Measurements from ENCODE around the gene SLC7A4. TPM values are rescaled to one million over a fixed set of nuclear protein-coding genes. Genes with fewer than 3 reads are reported as not detected.

Gene SLC7A4
- total RNA-seq, 2 experiments from 2014 or later = not detected

DNA sequence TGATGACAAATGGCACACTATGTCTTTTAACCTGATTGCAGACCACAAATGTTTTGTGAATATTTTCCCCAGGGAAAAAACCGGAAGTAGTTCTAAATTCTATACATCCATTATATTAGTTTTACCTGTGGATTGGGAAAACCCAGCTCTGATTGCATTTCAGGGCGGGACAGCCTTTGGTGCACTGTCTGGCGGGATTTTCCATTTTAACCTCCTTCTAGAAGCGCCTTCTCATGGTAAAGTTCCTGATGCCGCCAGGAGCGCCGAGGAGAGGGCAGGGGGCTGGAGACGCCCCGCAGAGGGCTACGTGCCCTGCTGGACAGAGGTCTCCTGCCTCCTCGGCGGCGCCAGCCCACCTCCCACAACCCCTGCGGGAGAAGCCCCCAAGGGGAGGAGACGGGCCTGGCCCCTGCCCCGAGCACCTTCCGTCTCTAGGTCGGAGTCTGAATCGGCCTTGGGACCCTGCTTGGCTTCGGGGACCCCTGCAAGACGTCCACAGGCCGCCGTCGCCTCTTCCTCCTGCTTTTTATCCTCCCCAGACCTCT is 18.6 kb downstream of the SLC7A4 start:
- Histone ChIP-seq H2AFZ (ENCODE audit: low read length) (peak overlapping the region; percentile 77), H3K27ac (ENCODE audit: low read depth, low read length, poor library complexity, severe bottlenecking) (no peak overlapping the region), H3K79me2 (ENCODE audit: insufficient read depth, low read depth, low read length) (no peaks in the 10 kb centered on the region), H3K9me3 (ENCODE audit: low read length) (no peaks in the 10 kb centered on the region), H3K4me1 (ENCODE audit: insufficient read depth, low read length, poor library complexity, severe bottlenecking) (peaks cover 15% of the 10 kb centered on the region), H3K4me3 (ENCODE audit: low read depth, low read length, poor library complexity, severe bottlenecking) (peak overlapping the region; percentile 68), H3K9me2 (ENCODE audit: insufficient read depth, low read length) (no peaks in the 10 kb centered on the region), H3K4me2 (ENCODE audit: low read length) (peak overlapping the region; percentile 77), H4K20me1 (ENCODE audit: insufficient read depth, low read length) (no peaks in the 10 kb centered on the region), H3K36me3 (ENCODE audit: insufficient read depth, low read length) (no peaks in the 10 kb centered on the region)
- POLR2A ChIA-PET = interaction anchor here (0.9 kb wide), 1 partner anchor 11 kb away, joined by 4 read pairs; no protein-coding TSS in a partner anchor
- no peak for TF ChIP-seq EZH2phosphoT487 (IDR thresholded peaks at IDR 0.05; ENCODE audit: borderline replicate concordance, low read depth, low read length)
- TF ChIP-seq, protein P1, sequence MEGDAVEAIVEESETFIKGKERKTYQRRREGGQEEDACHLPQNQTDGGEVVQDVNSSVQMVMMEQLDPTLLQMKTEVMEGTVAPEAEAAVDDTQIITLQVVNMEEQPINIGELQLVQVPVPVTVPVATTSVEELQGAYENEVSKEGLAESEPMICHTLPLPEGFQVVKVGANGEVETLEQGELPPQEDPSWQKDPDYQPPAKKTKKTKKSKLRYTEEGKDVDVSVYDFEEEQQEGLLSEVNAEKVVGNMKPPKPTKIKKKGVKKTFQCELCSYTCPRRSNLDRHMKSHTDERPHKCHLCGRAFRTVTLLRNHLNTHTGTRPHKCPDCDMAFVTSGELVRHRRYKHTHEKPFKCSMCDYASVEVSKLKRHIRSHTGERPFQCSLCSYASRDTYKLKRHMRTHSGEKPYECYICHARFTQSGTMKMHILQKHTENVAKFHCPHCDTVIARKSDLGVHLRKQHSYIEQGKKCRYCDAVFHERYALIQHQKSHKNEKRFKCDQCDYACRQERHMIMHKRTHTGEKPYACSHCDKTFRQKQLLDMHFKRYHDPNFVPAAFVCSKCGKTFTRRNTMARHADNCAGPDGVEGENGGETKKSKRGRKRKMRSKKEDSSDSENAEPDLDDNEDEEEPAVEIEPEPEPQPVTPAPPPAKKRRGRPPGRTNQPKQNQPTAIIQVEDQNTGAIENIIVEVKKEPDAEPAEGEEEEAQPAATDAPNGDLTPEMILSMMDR (conservative IDR thresholded peaks at IDR 0.05; ENCODE audit: low read length) = no peak
- intact Hi-C loops (cut with micrococcal nuclease; ENCODE audit: unreplicated experiment) = no loop called here
- no TSS peak for BruUV-seq (replicated peaks)
- CTCF ChIA-PET (ENCODE audit: unreplicated experiment) = no interaction called here
- no peak for DNase-seq (ENCODE audit: low spot score)

DNA sequence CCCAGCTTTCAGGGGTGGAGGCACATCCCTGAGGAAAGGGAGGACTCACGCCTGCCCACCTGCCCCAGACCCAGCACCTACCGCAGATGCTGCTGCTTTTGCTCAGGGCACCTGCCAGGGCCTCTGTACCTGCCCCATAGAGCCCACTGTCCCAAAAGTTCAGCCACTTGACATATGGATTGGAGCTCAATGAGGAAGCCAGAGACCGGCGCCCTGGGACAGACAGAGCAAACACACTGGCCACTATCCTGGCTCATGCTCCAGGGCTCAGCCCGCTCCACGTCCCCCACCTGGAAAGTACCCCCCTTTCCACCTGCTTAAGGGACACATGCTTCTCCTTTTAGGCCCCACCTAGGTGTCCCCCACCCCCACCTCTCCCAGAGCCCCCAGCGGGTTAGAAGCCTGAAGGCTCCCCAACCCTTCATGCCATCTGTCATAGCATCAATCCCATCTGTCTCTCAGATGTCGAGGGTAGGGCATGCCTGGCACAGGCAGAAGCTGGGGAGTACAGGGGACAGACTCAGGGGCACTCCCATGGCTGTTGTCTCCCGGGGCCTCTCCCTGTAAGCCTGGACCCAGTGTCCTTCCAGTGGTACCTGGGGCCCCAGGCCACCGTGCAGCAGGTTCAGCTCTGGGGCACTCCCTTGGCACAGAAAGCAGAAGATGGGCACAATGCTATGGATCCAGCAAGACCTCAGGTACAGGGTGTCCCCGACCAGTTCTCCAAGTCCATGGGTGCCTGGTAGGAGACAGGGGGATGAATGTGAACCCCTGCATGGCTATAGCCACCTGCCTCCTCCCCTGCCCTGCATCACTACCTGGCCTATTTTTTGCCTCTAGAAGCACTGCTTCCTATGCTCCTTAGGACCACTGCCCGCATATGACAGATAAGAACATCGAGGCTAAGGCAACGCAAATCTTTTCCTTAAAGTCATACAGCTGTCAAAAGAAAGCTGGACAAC is 19.6 kb downstream of the SLC7A4 start:
- no TSS peak for BruUV-seq (replicated peaks)
- H3K4me3 ChIP-seq (ENCODE audit: low read depth, low read length, poor library complexity, severe bottlenecking) = no peak overlapping the region
- CTCF ChIA-PET (ENCODE audit: unreplicated experiment) = interaction anchor here (1.5 kb wide), 1 partner anchor 9 kb away, joined by 6 read pairs; no protein-coding TSS in a partner anchor
- peak overlapping the region; percentile 77; the same call in 1 of the 2 replicates for H3K4me2 ChIP-seq (ENCODE audit: low read length)
- no peak overlapping the region for H2AFZ ChIP-seq (ENCODE audit: low read length)
- POLR2A ChIA-PET = interaction anchor here (0.9 kb wide), 1 partner anchor 10 kb away, joined by 4 read pairs; no protein-coding TSS in a partner anchor
- H3K9me2 ChIP-seq (ENCODE audit: insufficient read depth, low read length) = no peaks in the 10 kb centered on the region
- H3K36me3 ChIP-seq (ENCODE audit: insufficient read depth, low read length) = no peaks in the 10 kb centered on the region
- DNase-seq (ENCODE audit: low spot score) = no peak
- H3K79me2 ChIP-seq (ENCODE audit: insufficient read depth, low read depth, low read length) = no peaks in the 10 kb centered on the region
- no peaks in the 10 kb centered on the region for H4K20me1 ChIP-seq (ENCODE audit: insufficient read depth, low read length)
- H3K9me3 ChIP-seq (ENCODE audit: low read length) = no peaks in the 10 kb centered on the region
- peaks cover 15% of the 10 kb centered on the region for H3K4me1 ChIP-seq (ENCODE audit: insufficient read depth, low read length, poor library complexity, severe bottlenecking)
- H3K27ac ChIP-seq (ENCODE audit: low read depth, low read length, poor library complexity, severe bottlenecking) = no peak overlapping the region
- intact Hi-C loops (cut with micrococcal nuclease; ENCODE audit: unreplicated experiment) = no loop called here
- no peak for TF ChIP-seq EZH2phosphoT487 (IDR thresholded peaks at IDR 0.05; ENCODE audit: borderline replicate concordance, low read depth, low read length)
- TF ChIP-seq, protein P1 (conservative IDR thresholded peaks at IDR 0.05; ENCODE audit: low read length) = no peak

All from OCI-LY7 (cell line).